DMS 273 (cell line): ENCODE measurements around the gene AP1S1.

Experiments used
- DNase-seq: peaks from one replicate; lab custom pipeline; 2025; ENCODE audit not compliant: unreplicated experiment; lab: John Stamatoyannopoulos, UW

Gene AP1S1

DNA sequence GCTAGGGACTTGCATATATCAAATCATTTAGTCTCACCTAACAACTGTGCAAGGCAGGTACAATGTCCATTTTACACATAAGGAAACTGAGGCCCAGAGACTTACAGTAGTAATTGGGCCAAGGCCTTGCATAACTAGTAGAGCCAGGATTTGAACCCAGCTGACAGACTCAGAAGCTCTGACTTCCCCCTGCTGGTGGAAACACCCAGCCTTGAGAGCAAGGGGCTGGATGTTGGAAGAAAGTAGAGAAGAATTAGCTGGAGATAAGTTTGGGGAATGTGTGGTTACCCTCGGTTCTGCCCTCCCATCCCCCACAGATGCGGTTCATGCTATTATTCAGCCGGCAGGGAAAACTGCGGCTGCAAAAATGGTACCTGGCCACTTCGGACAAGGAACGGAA lies 2.0 kb downstream of the AP1S1 start:
- DNase-seq = peak; percentile 49

- no peak for DNase-seq
Observed at GRCh38 chr7:101156866-101157589, 2.8 kb downstream of the AP1S1 start.

GRCh38 chr7:101159696-101160674 lies 5.7 kb downstream of the AP1S1 start:
- DNase-seq = no peak

- no peak for DNase-seq
Observed at GRCh38 chr7:101160910-101161309, 6.6 kb downstream of the AP1S1 start.

- no peak for DNase-seq
Observed at GRCh38 chr7:101161692-101162471, 7.6 kb downstream of the AP1S1 start.

- DNase-seq = peak; percentile 92
Observed at GRCh38 chr7:101162551-101163278, 8.4 kb downstream of the AP1S1 start.

DNA sequence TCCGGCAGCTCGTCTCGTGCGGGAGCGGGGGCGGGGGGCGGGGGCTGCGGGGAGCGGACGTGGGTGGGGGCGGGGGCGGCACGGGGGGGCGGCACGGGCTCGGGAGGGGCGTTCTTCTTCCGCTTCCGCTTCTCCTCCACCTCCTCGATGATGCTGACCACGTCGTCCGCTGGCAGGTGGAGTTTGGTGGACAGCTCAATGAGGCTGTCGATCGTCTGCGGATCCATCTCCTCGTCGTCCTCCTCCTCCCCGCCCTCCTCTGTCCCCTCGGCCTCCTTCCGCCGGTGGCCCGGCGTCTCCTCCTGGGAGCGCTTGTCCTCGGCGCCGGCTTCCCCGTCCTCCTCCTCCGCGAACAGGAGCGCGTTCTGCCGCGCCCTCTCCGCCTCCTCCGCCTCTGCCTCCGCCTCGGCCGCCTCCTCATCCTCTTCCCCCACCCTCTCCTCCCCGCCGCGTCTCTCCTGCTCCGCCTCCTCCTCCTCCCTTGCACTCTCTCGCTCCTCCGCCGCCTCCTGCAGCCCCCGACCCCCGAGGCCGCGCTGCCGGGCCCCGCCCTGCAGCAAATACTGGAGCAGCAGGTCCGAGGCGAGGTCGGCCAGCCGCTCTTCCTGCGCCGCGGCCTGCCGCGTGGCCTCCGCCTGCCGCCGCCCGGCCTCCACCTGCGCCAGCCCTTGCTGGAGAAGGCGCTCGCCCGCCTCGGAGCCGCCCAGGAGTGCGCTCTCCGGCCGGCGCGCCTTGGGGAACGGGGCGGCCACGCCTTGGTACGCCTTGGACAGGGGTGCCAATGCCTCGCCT lies 9.2 kb downstream of the AP1S1 start:
- DNase-seq = peak; percentile 81

DNA sequence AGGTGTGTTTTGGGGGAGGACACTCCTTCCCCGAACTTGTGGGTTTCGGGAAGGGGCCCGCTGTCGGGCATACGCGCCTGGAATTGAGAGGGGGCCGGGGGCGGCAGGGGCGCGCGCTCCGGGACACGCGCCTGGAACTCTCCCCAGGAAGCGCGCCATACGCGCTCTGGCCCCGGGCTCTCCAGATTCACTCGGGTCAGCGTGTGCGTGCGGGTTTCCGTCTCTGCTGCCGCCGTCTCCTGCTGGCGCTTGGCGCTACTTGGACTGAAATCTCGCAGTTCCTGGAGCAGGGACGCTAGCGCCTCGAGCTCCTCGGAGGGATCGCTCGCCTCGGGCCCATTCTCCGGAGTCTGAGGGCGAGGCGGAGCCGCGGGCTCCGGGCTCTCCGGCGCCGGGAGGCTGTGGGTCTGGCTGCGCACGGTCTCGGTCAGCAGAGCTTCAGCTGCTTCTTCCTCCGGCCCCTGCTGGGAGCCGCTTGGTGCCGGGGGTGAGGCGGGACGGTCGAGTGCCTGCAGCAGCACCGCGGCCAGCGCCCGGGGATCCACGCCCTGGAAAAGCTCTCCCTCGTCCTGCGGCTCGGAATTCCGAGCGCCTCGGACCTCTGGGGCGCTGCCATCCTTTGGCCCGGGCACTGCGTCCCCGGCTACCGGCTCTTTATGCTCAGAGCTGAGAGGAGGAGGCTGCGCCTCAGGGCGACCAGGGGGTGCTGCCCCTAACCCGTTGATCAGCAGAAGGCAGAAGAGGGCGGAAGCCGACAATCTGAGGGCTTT lies 10.0 kb downstream of the AP1S1 start:
- DNase-seq = peak; percentile 71

GRCh38 chr7:101165075-101165957 lies 11.0 kb downstream of the AP1S1 start, which contains the start of gene VGF:
TSS of gene VGF (minus strand) at chr7:101165569. CDS start at chr7:101164843, 726 bp downstream.
- DNase-seq = peak; percentile 99

- DNase-seq = peak; percentile 56
Observed at GRCh38 chr7:101165958-101166647, 11.8 kb downstream of the AP1S1 start.

- no peak for DNase-seq
Observed at GRCh38 chr7:101166648-101166908, 12.3 kb downstream of the AP1S1 start.

DNA sequence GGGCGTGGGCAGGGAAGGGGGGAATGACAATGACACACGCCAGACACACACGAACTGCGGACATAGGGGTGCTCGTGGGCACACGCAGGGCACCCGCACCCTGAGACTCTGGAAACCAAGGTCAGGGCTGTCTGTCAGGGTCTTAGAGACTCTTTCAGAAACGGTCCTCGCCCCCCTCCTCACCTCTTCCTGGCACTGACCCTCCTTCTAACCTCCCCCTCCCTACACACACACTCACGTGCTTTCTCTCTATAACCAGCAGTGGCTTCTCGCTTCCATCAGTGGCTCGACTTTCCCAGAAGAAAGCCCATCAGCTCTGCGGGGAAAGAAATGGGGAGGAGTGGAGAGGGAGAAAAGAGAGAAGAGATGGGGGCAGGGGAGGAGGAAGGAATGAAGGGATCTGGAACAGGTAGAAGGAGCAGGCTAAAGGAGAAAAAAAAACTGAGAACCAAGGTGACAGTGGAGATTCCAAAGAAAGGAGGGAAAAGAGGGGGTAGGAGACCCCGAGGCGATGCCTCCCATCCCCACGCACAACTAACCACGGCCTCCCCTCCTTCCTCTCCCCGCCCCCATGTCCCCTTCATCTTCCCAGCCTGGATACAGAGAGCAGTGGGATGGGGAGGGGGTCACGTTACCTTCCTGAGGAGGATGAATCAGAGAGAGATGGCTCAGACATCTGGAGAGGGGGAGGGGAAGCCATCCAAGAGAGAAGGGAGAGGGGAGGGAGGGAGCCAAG lies 12.8 kb downstream of the AP1S1 start:
- peak; percentile 86 for DNase-seq

DNA sequence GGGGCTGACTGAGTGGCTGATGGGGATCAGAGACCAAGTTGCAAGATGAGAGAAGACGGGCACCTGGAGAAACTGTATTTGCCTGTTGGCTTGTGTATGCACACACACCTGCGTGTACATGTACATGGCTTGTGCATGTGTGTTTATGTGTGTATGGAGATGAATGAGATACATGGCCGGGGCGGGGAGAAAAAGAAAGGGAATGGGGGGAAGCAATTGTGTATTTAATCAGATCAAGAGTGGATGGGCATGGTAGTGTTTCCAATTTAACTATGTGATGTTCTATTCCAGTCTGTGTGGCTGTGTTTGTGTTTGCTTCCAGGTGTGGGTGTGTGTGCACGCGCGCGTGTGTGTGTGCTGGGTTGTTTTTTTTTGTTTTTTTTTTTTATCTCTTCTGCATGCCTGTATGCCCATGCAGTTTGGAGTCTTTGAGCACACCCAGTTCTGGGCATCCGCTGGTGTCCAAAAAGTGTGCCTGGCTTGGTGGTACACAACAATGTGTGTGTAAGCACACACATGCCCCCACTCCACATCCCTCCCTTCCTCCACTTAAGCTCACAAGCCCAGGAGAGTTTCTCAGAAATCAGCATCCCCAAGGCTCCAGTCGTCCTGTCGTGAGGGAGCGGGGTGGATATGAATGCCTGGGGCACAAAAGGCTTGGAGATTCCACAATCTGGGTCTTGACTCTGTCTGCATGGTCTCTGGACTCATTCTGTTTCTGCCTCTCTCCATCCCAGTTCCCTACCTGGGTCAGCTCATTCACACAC lies 13.6 kb downstream of the AP1S1 start:
- no peak for DNase-seq

GRCh38 chr7:101168412-101169049 lies 14.3 kb downstream of the AP1S1 start:
- DNase-seq = no peak

DNA sequence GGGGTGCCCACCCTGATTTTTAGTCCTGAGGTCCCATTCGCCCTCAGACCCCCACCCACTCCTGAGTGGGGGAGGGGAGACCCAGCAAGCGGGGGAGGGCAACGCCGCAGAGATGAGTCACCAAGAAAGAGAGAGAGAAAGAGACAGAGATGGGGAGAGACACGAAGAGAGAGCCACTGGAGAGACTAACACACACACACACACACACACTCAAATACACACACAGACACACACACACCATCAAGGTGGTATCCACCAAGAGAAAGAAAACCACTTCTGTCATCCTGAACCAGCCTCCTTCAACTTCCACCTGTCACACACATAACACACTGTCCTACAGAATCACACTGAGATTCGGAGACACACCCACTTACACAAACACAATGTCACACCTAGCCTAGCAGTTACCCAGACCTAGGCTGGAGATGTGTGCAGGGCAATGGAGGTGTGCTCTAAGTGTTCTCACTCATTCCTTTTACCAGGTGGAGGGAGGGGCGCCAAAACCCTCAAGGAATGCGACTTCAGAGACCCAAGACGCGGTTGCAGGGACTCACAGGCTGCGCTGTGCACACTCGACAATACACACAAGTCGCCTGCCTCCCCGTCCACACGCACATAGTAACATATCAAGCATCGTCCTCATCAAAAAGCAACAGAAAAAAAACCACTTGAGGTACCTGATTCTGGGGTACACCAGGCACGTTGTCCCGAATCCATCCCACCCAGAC lies 15.0 kb downstream of the AP1S1 start:
- peak; percentile 63 for DNase-seq
